ENCODE results near the gene FHAD1.

Gene FHAD1

DNA sequence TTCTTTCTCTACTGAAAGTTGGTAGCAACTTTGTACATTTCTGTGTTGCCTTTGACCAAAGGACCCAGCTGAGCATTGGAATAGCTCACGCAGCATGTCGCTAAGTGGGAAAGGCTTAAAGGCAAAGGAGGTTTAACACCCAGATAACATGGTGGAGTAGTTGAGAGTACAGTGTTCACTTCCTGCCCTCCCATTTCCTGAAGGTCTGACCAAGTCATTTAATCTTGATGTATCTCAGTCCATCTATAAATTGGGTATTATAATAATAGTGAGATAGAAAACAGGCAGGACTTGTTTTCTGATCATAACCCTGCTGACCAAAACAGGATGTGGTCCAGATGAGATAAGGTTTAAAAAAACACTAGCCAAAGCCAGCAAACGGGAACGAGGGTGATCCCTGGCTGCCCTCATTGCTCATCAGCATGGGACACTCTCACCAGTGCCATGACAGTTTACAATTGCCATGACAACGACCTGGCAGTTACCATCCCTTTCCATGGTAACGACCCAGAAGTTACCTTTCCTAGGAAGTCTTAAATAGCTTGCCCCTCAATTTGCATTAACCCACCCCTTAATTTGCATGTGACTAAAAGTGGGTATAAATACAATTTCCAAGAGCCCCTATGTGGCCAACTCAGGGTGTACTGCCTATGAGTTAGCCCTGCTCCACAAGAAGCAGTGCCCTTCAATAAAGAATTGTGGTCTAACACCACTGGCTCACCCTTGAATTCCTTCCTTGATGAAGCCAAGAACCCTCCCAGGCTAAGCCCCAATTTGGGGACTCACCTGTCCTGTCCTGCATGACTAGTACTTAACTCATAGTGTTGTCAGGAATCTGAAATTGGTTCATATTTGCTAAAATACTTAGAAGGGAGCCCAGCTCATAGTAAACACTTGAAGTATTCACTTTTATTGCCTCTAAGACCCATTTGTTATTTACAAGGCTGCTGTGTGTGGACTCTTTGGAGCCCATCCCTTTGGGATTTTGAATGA, 28.4 kb upstream of the FHAD1 start:
- DNase-seq (ENCODE audit: low spot score), result no peak

DNA sequence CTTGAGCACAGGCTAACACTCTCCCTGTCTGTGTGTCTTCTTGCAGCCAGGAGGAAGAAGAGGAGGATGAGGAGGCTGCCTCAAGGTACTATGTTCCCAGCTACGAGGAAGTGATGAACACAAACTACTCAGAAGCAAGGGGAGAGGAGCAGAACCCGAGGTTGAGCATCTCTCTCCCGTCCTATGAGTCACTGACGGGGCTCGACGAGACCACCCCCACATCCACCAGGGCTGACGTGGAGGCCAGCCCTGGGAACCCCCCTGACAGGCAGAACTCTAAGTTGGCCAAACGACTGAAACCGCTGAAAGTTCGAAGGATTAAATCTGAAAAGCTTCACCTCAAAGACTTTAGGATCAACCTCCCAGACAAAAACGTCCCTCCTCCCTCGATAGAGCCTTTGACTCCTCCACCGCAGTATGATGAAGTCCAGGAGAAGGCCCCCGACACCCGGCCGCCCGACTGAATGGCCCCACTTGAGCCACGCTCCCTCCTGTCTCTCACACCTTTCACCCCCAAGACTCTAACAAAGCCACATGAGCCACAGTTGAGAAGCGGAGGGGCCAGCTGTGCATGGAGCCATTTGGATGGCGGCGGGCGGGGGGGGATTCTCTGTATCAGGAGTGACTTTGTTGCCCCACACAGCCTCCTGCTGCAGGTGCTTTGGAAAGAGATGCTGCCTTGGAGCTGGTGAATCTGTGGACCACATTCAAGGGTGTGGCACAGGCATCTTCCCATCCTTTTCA, 27.6 kb upstream of the FHAD1 start:
- no peak for DNase-seq (ENCODE audit: low spot score)

DNA sequence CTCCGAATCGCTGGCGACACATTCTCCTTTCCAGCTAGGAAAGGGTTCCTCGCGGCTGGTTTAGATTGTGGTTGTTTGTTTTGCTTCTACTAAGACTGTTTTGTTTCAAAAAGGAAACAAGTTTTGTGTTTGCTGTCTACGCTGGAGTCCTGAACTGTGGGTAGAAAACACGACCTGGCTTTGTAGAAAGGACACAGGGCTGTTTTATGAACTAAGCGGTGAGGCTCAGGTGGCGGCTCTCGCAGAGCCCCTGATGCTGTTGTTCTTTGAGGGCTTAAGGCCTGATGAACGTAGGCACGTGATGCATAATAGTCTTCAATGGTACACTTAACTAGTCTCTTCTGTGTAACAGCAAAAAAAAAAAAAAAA, 27.0 kb upstream of the FHAD1 start:
- DNase-seq (ENCODE audit: low spot score), result no peak

DNA sequence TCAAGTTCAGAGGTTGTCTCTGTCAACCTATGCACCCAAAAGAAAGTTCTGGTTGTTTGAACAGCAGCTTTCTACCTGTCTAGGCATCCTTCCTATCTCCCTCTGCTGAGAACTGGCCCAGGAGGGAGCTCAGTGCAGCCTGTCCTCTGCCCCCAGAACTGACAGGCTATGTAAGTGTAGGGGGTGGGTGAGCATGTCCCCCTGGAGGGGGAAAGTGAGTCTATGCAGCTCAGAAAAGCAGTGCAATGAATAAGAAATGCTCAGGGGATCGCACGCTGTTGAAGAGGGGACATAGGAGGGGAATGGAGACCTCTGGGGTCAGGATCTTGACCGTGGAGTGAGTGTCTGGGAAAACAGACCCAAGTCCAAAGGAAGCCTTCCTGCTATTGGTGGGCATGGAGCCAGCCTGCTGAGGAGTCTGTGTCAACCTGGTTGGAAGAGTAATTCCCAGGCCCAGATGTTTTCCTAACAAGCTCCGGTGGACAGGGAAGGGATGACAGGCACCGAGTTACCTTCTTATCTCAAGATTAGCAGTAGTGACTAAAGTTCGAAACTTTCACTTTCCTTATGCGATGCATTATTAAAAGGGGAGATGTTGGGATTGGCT, 26.1 kb upstream of the FHAD1 start:
- no peak for DNase-seq (ENCODE audit: low spot score)

DNA sequence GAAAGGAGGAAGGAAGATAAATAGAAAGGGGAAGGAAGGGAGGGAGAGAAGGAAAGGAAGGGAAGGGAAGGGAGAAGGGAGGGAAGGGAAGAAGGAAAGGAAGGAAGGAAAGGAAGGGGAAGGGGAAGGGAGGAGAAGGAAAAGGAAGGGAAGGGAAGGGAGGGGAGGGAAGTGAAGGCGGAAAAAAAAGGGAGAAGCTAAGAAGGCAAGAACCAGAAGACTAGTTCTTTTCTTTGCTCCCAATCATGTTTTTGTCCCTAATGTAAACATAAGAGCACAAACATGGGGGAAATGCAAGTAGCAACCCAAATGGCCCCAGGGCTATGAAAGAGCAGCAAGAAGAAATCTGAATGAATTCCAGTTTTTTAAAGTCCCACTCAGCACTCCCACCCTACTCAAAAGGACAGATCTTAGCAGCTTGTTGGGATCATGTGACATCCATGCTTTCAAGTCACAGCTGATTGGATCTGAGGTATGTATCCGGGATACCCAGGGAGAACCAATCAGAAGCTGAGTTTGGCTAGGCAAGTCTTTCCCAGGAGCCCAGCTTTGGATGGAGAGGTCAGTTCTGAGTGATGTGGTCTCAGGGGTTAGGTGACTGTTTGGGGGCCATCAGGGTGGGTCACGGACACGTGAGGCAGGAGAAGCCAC, 24.2 kb upstream of the FHAD1 start:
- no peak for DNase-seq (ENCODE audit: low spot score)

DNA sequence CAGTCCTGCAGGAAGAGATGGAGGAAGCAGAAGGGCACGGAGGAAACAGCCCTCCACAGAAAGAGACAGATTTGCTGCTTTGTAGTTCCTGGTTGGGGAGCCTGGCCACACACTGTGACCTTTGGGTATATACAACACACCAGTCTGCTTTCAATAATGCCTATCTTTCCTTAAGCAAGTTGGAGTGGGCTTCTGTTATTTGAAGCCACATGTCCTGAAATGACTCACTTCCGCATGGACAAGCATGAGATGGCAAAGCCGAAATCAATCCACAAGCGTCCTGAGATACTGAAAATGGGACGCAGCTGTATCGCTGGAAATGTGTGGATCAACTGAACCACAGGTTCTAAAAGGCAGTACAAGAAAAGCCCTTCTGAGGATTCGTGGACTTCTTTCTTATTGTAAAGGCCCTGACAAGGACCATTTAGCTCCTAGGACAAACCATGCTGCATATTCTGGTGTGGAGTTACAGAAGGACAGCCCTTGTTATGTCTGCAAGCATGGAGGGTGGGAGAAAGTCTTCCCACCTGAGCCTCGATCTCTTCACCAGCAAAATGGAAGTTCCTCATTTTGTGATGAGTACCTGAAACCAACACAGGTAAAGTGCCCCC, 22.7 kb upstream of the FHAD1 start:
- DNase-seq (ENCODE audit: low spot score), result no peak

DNA sequence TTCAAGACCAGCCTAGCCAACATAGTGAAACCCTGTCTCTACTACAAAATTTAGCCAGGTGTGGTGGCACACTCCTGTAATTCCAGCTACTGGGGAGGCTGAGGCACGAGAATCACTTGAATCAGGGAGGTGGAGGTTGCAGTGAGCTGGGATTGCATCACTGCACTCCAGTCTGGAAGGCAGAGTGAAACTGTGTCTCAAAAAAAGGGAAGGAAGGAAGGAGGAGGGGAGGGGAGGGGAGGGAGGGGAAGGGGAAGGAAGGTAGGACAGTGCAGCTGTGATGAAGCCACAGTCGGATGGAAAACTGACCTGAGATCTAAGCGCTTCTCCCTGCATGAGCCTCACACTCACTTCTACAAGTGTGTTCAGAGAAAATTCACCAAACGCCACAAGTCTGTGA, 22.0 kb upstream of the FHAD1 start:
- no peak for DNase-seq (ENCODE audit: low spot score)

DNA sequence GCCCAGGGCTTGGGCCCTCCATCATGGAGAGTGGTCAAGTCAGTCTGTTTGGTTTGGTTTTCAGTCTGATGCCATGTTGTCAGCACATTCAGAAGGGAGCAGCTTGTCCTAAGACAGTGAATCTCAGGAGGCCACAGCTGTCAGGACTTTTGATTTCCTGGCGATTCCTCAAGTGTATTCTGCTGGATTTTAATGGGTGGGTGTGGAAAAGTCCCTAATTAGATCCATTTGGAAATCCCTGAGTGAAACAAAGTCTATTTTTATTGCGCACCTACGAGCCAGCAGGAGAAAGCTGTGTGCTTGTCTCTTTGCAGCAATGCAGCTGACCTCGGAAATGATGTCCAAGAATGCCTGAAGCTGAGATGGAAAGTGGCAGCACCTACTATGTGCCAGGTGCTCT, 21.6 kb upstream of the FHAD1 start:
- DNase-seq (ENCODE audit: low spot score), result no peak

DNA sequence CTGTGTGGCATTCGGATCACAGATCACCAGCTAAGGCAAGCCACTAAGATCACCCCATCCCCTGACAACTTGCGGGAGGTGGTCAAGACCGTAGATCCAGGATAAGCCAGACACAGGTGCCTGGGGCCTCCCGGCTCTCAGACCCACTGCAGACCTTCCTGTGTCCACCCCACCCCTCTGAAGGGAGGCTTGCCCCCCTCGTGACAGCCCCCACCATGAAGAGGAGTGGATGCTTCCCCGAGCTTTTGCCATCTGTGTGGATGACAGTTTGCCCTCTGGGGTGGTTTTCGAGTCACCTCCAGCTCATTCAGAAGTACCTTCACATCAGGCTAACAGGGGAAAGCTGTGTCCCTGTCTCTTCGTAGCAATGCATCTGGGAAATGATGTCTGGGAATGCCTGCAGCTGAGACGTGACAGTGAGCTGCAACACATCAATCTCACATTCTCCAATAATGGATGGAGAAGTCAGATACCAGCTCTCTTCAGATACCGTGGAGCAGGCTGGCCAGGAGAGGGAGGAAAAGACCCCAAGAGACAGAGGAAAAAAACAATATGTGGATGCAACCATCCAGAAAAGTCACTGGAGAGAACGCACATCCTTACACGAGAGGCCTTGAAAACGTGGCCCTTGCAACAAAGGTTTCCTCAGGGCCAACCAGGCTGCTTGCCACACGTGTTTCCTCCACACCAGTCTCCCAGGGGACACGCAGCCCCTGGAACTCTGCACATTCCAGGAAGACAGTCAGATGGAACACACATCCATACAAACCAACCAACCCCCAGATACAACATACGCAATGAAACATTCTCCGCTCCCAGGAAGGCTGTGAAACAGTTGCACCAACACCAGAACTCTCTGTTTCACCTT, 20.4 kb upstream of the FHAD1 start:
- no peak for DNase-seq (ENCODE audit: low spot score)

DNA sequence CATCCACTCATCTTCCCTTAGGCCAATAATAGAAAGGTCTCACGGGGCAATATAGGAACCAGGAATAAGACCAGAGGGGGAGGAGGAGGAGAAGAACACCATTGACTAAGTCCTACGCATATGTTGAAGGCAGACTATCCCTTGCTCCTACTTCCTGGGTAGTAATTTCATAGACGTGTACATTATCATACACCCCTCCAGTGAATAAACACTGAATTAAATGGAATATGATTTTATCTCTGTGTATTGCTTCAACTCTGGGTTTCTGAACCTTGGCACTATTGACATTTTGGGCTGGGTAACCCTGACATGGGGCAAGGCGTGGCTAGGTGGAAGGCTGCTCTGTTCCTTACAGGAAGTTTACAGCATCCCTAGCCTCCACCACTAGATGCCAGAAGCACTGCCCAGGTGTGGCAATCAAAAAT, 17.3 kb upstream of the FHAD1 start:
- DNase-seq (ENCODE audit: low spot score), result no peak

DNA sequence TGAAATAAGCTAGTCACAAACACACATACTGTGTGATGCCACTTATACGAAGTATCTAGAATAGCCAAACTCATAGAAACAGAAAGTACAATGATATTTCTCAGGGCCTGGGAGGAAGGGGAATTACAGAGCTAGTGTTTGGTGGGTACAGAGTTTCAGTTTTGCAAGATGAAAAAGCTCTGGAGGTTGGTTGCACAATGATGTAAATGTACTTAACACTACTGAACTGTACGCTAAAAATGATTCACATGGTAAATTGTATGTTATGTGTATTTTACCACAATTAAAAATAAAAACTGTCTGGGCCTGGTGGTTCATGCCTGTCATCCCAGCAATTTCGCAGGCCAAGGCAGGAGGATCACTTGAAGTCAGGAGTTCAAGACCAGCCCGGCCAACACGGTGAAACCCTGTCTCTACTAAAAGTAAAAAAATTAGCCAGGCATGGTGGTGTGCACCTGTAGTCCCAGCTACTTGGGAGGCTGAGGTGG, 15.3 kb upstream of the FHAD1 start:
- DNase-seq (ENCODE audit: low spot score), result no peak

DNA sequence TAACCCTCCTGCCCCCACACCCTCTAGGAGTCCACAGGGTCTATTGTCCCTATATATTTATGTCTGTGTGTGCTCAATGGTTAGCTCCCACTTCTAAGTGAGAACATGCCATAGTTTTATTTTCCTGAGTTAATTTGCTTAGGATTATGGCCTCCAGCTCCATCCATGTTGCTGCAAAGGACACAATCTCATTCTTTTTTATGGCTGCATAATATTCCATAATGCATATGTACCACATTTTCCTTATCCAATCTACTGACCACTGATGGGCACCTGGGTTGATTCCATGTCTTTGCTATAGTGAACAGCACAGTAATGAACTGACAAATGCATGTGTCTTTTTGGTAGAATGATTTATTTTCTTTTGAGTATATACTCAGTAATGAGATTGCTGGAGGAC, 13.3 kb upstream of the FHAD1 start:
- DNase-seq (ENCODE audit: low spot score), result no peak

DNA sequence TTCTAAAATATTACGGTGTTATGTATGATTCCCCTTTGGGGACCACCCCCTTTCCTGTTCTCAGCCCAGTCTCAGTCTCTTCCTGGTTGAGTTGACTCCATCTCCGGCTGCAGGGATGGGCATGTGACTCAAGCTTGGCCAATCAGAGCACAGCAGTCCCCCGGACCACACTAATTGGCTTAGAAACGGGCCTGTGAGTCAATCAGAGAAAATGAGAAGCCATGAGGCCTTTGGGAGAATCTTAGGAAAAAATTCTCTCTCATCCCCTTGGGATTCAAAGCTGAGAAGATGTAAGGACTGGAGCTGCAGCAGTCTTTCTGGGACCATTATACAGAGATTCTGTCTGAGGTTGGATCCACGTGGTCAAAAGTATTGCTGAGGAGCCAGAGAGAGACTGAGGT, 10.7 kb upstream of the FHAD1 start:
- DNase-seq (ENCODE audit: low spot score), result no peak

DNA sequence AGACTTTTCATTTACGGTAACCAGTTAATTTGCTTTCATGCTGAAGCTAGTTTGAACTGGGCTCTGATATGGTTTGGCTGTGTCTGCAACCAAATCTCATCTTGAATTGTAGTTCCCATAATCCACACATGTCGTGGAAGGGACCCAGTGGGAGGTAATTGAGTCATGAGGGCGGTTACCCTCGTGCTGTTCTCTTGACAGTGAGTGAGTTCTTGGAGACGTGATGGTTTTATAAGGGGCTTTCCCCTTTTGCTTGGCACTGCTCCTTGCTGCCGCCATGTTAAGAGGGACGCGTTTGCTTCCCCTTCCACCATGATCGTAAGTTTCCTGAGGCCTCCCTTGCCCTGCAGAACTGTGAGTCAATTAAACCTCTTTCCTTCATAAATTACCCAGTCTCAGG, 10.3 kb upstream of the FHAD1 start:
- no peak for DNase-seq (ENCODE audit: low spot score)

DNA sequence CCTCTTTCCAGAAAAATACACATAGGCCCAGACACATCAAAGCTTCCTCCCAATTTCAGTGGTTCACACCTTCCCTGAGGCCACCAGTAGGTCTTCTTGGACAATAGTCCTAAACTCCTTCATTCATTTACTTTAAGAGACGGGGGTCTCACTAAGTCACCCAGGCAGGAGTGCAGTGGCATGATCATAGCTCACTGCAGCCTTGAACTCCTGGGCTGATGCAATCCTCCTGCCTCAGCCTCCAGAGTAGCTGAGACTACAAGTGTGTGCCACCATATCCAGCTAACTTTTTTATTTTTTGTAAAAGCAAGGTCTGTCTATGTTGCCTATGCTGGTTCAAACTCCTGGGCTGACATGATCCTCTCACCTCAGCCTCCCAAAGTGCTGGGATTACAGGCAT, 8.2 kb upstream of the FHAD1 start:
- DNase-seq (ENCODE audit: low spot score), result no peak

DNA sequence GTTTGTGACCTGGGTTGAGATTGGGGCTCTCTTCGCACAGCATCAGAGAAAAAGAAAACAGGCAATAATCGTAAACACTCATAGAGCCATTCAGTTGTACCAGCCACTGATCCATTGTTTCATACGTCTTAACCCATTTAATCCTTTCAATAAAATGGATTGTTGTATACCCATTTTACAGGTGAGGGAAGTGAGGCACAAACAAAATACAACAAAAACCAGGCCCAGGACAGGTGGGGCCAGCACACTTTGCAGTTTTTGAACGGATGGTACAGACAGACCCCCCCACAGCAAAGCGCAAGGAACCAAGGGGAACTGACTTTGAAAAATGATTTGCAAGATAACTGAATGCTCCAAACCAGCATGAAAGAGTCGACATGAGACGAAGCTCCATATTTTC, 4.3 kb upstream of the FHAD1 start:
- no peak for DNase-seq (ENCODE audit: low spot score)

DNA sequence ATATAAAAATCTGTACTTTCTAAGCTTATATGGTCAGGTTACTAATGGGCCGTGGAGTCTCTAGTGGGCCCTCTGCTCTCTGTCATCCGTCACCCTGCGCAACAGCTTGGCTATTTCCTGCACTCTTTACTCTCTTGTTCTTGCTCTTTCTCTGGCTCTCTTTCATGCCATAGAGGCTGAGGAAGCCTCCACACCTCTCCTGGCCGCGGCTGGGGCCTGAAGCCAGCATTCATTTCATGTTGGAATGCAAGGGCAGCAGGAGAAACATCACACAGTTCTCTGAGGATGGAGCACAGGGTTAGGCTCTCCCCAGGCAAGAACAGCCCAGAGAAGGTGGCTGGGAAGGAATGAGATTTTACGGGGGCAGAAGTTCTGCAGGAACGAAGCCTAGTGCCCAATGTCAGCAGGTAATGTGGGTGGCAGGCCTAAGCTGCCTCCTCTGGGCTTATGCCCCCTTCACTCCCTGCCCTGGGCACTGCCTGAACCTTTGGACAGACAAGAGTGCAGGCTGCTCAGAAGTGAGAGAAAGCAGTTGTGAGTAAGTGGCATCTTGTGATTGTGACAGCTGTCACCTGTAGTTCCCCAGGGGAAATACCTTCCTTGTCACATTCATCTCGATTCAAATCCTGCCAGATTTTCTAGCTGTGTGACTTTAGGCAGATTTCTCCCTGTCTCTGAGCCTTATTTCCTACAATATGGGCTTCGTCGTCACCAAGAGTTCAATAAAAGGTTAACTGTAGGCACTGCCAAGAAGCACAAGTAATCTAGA, 3.6 kb upstream of the FHAD1 start:
- DNase-seq (ENCODE audit: low spot score), result no peak

DNA sequence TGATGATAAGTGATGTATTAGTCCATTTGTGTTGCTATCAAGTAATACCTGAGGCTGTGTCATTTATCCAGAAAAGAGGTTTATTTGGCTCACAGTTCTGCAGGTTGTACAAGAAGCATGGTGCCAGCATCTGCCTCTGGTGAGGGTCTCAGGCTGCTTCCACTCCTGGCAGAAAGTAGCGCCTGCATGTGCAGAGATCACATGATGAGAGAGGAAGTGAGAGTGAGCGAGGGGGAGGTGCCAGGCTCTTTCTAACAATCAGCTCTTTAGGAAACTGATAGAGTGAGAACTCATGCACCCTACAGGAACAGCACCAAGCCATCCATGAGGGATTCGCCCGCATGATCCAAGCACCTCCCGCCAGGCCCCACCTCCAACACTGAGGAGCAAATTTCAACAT, 2.2 kb upstream of the FHAD1 start:
- DNase-seq (ENCODE audit: low spot score), result no peak

DNA sequence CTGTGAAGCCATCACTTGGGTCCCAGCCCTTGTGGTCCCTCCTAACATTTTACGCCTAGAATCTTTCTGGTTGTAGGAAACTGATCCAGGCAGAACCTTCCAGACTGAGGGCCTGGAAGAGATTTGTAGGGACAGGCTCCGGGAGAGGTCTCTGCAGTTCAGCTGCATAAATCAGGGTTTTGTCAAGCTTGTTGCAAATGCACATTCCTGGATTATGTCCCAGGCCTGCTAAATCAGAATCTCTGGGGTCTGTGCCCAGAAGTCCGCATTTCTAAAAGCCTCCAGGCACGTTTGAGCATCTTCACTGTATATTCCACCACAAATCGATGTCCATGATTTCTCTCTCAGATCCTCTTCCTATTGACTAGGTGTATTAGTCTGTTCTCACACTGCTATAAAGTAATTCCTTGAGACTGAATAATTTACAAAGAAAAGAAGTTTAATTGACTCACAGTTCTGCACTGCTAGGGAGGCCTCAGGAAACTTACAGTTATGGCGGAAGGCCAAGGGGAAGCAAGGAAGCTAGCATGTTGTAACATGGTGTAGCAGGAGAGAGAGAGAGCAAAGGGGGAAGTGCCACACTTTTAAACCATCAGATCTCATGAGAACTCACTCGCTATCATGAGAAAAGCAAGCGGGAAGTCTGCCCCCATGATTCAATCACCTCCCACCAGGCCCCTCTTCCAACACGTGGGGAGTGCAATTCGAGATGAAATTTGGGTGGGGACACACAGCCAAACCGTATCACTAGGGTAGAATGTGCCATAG, 1.2 kb upstream of the FHAD1 start:
- DNase-seq (ENCODE audit: low spot score), result peak; percentile 39

Data from AG20443 (cell line).